Smooth muscle cell of the brain vasculature (primary cell): Measurements from ENCODE around the gene OR4D2.

Source experiments
- DNase-seq: peaks from one replicate; pipeline ENCODE4 v3.0.0-alpha.2; 2012; ENCODE audit warnings: low read depth, low spot score

OR4D2 gene

GRCh38 chr17:58210922-58211321 lies 44.1 kb downstream of the OR4D2 start:
- no peak for DNase-seq

GRCh38 chr17:58215685-58216084 lies 48.9 kb downstream of the OR4D2 start:
- no peak for DNase-seq

- no peak for DNase-seq
Measured at GRCh38 chr17:58217766-58218165, 51.0 kb downstream of the OR4D2 start.

DNA sequence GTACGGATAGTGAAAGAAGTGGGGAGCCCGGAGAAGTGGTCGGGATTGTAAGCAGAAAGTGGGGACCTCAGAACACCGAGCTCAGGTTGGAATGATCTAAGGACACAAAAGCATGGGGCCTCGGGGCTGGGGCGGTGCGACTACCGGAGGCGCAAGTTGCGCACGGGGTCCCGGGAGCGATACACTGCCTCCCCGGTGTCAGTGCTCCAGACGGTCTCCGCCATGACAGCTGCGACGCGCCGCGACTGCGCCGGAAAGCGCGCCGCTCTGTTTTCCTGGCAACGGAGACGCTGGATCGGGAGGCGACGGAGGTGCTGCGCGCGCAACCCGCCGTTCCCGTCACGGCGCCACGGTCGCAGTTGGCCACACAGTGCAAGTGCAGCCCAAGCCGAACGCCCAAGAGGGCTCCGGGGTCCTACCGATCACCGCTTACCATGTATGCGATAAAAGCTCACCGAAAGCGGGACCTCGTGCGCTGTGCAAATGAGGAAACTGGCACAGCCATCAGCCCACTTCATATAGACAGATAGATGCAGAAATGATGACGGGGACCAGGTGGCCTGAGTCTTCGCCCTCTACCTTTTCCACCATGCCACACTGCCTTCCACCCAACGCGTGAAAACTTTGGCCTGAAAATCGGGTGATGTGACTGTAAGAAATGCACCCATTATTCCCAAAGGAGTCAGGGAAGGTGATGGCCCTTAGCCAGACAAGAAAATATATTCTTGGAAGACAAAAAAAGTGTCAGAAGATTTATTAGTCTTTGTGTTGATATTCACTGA lies 52.4 kb downstream of the OR4D2 start, which contains the start of gene MKS1:
TSS of gene MKS1 (minus strand) at position 249 of the 782 bp plus-strand sequence. CDS start at position 224, 25 bp downstream.
- DNase-seq = peak; percentile 69

- DNase-seq = no peak
Measured at GRCh38 chr17:58219789-58220183, 53.0 kb downstream of the OR4D2 start.
